ENCODE results near the gene TCTA. TPM values are rescaled to one million over a fixed set of nuclear protein-coding genes. Genes with fewer than 3 reads are reported as not detected.
A peak's percentile ranks its signal among the peaks of the same experiment; 100 is the strongest.
"Not testable (repeated sequence)": the region's sequence is repeated elsewhere in the genome, so short reads cannot be mapped to it uniquely, and the experiment has no call there.

The TCTA gene
- total RNA-seq (2014; rRNA removed; shearing (Covaris generic)), result 22.9 and 24.3 TPM in 2 replicates

GRCh38 chr3:49411968-49412631 lies at the start of gene TCTA, which contains the start of gene RHOA:
Gene TCTA (plus strand): TSS chr3:49412423. CDS start chr3:49412427, 4 bp downstream.
Gene RHOA (minus strand): TSS chr3:49411976. CDS start chr3:49375589, 36,387 bp downstream.
- peak; percentile 100 for DNase-seq (ENCODE audit: low read depth)

DNA sequence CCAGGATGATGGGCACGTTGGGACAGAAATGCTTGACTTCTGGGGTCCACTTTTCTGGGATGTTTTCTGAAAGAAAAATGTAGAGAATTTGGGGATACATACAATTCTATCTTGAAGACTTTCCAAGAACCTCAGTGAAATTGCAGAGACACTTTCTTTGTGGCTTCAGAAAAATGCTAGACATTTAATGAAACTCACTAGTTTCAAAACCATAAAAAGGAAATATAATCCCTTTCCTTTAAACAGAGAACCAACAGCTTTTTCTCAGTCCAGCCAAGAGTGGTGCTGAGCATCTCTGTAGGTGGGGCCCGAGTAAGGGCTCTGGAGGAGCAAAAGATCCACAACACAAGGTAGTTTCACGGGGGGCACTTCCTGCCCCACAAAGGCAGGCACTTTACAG lies 49.7 kb upstream of the TCTA start:
- no peak for DNase-seq (ENCODE audit: low read depth)

- DNase-seq (ENCODE audit: low read depth), result no peak
These were observed 41.5 kb upstream of the TCTA start for GRCh38 chr3:49370585-49371290.

DNA sequence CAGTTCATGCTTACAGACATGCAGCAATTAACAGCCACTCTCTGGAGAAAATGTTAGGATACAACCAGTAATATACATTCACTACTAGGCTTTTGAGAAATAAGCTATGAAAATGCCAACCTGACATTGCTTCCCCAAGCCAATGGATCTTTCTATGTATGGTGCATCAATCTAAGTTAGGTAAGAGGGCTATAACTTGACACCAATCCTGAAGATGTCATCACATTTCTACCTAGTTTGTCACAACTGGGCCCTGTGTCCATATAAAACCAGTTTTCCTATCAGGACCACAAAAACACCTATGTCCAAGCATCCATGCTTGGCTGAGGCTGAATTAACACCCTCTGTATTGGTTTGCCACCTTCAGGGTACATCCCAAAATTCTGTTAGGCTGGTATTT lies 40.3 kb upstream of the TCTA start:
- no peak for DNase-seq (ENCODE audit: low read depth)

GRCh38 chr3:49377483-49377882 lies 34.7 kb upstream of the TCTA start:
- peak; percentile 63 for DNase-seq (ENCODE audit: low read depth)

GRCh38 chr3:49378249-49378895 lies 33.9 kb upstream of the TCTA start:
- DNase-seq (ENCODE audit: low read depth), result peak; percentile 85

- no peak for DNase-seq (ENCODE audit: low read depth)
These were observed 28.8 kb upstream of the TCTA start for GRCh38 chr3:49383387-49383786.

- no peak for DNase-seq (ENCODE audit: low read depth)
These were observed 26.6 kb upstream of the TCTA start for GRCh38 chr3:49385617-49386016.

DNA sequence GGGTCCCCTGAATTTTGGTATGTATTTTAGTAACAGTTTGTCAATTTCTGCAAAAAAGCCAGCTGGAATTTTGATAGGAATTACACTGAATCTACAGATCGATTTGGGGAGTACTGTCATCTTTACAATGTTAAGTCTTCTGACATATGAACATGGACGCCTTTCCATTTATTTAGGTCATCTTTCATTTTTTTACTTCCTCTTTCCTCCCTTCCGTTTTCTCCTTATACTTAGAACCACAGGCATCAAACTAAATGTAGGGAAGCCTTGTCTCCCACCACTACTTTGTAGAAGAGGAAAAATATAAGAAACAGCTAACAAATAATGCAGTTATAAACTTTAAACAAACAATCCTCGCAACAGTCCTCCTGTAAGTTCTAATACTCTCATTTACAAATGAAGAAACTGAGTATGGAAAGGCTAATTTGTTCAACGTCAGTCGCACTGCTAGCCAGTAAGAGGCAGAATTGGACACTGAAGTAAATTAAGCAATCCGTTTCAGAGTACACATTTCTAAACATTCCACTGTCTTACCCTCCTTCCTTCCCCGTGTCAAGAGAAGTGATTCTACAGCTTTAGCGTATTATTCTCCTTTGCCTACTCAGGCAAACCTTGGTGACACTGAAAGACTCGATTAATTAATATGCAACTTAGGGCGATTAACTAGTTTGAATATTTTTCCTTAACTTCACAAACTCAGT lies 26.0 kb upstream of the TCTA start:
- DNase-seq (ENCODE audit: low read depth), result no peak

DNA sequence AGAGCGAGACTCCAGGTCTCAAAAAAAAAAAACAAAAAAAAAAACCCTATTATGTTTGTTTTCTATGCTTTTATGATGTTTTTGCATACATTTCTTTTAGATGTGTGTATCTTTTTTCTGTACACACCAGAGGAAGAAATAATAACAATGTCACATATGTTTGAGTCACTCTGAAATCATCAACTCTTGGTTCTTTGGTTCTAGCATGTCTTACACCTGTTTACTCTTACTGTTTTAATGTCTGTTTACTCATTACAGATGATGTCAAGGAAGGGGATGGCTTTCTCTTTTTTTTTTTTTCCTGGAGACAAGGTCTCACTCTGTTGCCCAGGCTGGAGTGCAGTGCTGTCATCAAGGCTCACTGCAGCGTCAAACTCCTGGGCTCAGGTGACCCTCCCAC lies 24.5 kb upstream of the TCTA start:
- no peak for DNase-seq (ENCODE audit: low read depth)

- peak; percentile 40 for DNase-seq (ENCODE audit: low read depth)
These were observed 23.9 kb upstream of the TCTA start for GRCh38 chr3:49388289-49388820.

DNA sequence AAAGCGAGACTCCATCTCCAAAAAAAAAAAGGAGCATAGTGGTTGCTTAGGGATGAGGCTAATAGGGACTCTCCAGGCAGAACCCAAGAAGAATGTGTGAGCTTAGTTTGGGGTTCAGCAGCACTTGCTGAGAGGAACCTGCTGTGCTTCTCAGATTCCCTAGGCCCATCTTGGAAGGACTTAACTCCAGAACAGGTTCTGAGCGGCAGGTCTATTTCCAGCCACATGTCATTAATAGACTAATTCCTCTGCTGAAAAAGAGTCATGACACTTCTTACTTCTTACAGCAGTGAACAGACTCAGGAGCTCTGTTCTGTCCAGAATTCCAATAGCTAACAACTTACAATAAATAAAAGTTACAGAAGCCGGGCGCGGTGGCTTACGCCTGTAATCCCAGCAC lies 22.9 kb upstream of the TCTA start:
- DNase-seq (ENCODE audit: low read depth), result no peak

GRCh38 chr3:49391310-49391709 lies 20.9 kb upstream of the TCTA start:
- not testable (repeated sequence) for DNase-seq (ENCODE audit: low read depth)

DNA sequence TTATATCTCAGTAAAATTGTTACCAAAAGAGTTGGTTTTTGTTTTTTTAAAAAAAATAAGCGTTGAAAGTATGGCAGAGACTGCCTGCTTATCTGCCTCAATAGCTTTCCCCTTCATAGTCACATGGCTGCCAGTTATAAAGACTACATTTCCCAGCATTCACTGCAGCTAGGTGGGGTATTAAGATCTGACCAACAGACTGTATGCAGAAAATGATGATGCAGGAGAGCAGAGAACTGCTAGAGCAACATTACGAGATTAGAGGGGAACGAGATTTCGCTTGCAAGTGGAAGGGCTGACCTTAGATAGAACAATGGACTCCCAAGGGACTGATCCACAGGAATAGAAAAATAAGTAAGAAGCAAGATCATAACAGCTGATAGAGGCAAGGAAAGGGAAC lies 14.8 kb upstream of the TCTA start:
- peak; percentile 23 for DNase-seq (ENCODE audit: low read depth)

GRCh38 chr3:49399461-49399860 lies 12.8 kb upstream of the TCTA start:
- no peak for DNase-seq (ENCODE audit: low read depth)

GRCh38 chr3:49401766-49402165 lies 10.5 kb upstream of the TCTA start:
- DNase-seq (ENCODE audit: low read depth), result no peak

GRCh38 chr3:49403891-49404290 lies 8.3 kb upstream of the TCTA start:
- DNase-seq (ENCODE audit: low read depth), result no peak

DNA sequence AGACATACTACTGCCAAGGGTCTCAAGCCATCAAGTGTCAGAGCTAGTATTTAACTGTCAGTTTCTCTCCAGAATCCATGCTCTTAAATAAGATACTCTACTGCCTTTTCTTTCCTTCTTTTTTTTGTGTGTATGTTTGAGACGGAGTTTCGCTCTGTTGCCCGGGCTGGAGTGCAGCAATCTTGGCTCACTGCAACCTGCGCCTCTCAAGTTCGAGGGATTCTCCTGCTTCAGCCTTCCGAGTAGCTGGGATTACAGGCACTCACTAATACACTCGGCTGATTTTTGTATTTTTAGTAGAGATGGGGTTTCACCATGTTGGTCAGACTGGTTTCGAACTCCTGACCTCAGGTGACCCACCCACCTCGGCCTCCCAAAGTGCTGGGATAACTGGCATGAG lies 6.7 kb upstream of the TCTA start:
- not testable (repeated sequence) for DNase-seq (ENCODE audit: low read depth)

- no peak for DNase-seq (ENCODE audit: low read depth)
These were observed 5.4 kb upstream of the TCTA start for GRCh38 chr3:49406571-49407565.

DNA sequence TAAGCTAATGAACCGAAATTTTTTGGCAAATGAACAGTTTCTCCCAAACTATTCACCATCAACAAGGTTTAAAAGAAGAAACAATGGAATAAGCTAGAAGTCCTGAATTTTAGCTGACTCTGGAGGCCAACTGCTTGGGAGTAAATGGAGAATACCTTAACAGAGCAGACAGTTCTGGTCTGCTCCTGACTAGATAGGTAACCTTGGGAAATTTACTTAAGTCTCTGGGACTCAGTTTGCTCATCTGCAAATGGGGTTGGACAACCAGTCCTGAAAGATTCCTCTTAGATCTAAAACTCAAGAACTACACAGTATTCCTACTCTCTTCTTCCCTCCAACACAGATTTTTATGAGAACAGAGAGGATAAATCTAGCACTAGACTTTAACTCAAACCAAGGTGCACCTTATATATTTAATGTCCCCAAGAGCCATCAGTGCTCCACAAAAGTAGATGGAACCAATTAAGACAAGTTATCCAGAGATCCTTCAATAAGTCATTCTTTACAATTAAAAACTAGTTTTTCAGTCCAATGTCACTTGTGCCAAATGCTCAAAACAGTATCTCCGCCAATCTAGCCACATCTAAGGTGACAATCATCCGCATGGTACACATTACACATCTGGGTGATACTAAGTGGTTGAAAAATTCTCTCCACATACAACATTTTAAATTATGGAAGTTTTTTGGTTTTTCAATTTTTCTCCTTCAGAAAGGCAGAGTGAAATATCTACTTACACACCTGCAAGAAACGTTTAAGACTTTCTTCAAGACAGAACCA lies 2.0 kb upstream of the TCTA start:
- no peak for DNase-seq (ENCODE audit: low read depth)
